ENCODE measurements around the gene NFATC4.

Gene NFATC4

DNA sequence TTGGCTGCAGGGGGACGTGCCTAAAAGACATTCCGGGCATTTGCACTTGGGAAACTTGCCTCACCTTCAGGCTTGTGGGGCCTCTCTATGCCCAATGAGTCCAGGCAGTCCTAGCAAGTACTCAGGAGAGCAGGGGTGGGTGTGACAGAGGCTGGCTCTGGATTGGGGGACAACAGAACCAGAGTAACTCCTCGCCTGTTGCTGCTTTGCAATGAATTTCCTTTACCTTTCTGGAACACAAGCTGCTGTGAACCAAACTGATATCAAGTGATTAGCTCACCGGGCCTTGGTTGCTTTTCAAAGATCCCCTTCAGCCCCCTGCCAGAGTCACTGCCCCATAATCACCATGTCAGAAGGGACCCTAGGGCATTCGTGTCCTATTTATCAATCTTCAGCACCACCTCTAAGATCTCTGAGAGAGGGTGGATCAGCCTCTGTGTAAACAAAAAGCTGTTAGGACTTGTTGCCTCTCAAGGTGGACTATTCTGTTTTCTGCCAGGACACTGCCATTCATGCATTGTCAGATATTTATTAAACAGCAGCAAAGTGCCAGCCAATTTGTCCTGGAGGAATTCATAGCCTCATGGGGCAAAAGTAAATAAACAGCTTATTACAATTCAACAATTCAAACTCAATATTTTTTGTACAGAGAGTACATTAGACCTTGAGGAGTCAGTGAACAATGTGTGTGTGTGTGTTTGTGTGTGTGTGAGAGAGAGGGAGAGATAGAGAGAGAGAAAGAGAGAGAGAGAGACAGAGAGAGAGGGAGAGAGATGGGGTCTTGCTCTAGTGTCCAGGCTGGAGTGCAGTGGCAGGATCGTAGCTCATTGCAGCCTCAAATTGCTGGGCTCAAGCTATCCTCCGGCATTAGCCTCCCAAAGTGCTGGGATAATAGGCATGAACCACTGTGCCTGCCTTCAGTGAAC is 11.3 kb downstream of the NFATC4 start:
- DNase-seq (ENCODE audit: low read depth) = no peak
- H3K4me3 ChIP-seq (replicated peaks; ENCODE audit: low read depth, low read length) = no peak overlapping the region
- TF ChIP-seq, protein P1, sequence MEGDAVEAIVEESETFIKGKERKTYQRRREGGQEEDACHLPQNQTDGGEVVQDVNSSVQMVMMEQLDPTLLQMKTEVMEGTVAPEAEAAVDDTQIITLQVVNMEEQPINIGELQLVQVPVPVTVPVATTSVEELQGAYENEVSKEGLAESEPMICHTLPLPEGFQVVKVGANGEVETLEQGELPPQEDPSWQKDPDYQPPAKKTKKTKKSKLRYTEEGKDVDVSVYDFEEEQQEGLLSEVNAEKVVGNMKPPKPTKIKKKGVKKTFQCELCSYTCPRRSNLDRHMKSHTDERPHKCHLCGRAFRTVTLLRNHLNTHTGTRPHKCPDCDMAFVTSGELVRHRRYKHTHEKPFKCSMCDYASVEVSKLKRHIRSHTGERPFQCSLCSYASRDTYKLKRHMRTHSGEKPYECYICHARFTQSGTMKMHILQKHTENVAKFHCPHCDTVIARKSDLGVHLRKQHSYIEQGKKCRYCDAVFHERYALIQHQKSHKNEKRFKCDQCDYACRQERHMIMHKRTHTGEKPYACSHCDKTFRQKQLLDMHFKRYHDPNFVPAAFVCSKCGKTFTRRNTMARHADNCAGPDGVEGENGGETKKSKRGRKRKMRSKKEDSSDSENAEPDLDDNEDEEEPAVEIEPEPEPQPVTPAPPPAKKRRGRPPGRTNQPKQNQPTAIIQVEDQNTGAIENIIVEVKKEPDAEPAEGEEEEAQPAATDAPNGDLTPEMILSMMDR (IDR thresholded peaks at IDR 0.05; ENCODE audit: low read length, missing control alignments) = no peak

DNA sequence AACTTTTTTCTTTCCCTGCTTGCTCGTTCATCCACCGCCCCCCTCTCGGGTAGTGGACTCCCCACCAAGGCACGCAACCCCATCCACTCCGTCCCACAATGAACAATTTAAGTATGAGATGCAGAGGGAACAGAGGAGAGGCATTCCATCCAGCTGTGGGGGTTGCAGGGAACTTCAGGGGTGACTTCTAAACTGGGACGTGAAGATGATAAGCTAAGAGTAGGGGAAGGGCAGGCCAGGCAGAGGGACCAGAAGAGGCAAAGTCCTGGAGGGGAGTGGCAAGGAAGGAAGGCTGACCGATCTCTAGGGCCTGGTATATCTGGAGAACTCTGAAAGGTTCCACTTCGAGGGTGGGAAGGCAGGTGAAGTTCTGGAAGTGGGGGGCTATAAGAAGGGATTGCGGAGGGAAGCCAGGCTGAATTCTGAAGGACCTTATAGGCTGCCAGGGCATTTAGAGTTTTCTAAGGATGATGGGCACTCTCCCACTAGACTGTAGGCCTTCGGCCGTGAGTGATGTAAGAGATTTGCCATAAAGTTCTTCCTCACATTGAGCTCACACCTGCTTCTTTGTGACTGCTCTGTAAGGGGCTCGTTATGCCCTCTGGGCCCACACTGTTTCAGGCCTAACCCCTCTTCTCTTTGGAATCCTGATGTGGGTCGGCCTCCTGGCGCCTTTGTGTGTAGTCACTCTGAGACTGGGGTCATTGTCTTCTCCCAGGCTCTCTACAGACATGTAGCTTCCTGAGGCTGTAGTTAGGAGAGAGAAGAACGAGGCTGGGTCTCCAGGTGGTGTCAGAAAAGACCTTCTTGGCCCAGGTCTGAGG is 12.1 kb downstream of the NFATC4 start:
- DNase-seq (ENCODE audit: low read depth) = no peak
- H3K4me3 ChIP-seq (replicated peaks; ENCODE audit: low read depth, low read length) = no peak overlapping the region
- TF ChIP-seq, protein P1 (IDR thresholded peaks at IDR 0.05; ENCODE audit: low read length, missing control alignments) = no peak

DNA sequence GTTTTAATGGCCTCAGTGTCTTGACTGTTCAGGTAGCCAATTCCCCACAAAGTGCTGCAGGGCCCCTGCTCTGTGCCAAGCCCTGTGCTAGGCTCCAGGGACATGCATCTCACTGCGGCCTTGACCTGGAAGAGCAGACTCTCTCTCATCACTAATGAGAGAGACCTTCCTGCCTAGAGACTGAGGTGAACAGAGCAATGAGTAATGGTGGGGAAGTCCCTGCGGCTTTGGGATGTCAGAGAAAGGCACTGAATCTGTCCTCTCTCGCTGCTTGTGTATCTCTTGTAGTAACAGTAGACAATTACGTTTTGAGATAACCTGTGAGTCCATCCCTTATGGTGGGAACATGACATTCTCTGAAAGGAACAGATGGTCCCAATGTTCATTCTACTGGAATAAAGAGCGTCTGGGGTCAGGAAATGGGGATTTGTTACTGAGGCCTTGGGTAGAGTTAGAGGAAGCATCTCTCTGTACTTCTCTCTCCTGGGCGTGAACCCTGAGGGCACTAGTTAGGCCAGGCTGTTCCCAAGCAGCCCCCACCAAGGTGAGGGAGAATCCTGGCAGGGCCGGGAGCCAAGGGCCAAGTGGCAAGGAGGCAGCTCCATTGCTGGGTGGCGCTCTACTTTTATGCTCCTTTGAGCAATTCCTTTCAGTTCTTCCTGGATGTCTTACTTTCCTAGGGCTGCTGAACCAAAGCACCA is 13.5 kb downstream of the NFATC4 start:
- TF ChIP-seq, protein P1 (IDR thresholded peaks at IDR 0.05; ENCODE audit: low read length, missing control alignments) = no peak
- H3K4me3 ChIP-seq (replicated peaks; ENCODE audit: low read depth, low read length) = no peak overlapping the region
- DNase-seq (ENCODE audit: low read depth) = no peak

DNA sequence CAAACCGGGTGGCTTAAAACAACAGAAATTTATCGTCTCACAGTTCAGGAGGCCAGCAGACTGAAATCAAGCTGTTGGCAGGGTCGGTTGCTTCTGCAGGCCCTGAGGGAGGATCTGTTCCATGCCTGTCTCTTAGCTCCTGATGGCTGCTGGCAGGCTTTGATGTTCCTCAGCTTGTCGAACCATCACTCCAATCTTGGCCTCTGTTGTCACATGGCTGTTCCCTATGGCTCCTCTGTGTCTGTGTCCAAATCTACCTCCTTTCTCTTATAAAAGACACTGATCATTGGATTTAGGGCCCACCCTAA is 14.0 kb downstream of the NFATC4 start:
- DNase-seq (ENCODE audit: low read depth) = no peak
- TF ChIP-seq, protein P1 (IDR thresholded peaks at IDR 0.05; ENCODE audit: low read length, missing control alignments) = no peak
- no peak overlapping the region for H3K4me3 ChIP-seq (replicated peaks; ENCODE audit: low read depth, low read length)

DNA sequence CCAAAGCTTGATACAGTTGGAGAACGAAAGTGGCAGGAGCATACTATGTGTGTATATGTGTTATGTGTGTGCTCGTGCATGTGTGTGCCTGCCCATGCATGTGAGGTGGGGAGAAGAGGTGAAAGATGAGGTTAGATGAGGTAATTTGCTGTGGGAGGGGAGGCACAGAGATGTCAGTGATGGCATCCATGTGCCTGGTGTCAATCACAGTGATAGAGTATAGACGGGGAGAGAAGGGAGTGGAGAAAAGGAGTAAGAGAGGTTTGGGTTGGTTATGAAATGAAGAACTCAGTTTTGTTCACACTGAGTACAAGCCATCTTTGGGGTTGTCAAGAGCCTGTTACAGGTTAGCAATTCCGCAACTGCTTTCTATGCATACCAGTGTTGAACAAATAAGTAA is 16.2 kb downstream of the NFATC4 start:
- TF ChIP-seq, protein P1 (IDR thresholded peaks at IDR 0.05; ENCODE audit: low read length, missing control alignments) = no peak
- no peak for DNase-seq (ENCODE audit: low read depth)
- no peak overlapping the region for H3K4me3 ChIP-seq (replicated peaks; ENCODE audit: low read depth, low read length)

DNA sequence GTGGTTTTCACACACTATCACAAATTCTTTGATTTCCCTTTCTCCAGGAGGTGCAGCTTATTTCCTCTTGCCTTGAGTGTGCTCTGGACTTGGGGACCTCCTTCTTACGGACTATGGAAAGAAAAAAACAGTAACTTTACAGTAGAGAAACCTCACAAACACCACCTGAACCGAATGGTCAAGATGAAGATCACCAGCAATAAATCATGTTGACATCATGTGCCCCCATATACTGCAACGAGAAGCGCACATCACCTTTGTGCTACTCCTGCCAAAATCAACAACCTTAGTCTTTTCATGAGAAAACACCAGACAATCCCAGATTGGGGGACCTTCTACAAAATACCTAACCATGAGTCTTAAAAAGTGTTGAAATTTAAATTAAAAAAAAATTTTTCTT is 17.5 kb downstream of the NFATC4 start:
- no peak overlapping the region for H3K4me3 ChIP-seq (replicated peaks; ENCODE audit: low read depth, low read length)
- no peak for DNase-seq (ENCODE audit: low read depth)
- TF ChIP-seq, protein P1 (IDR thresholded peaks at IDR 0.05; ENCODE audit: low read length, missing control alignments) = no peak
